COLO668 (cell line): ENCODE data around the gene YTHDF1.
"Not testable (repeated sequence)": the region's sequence is repeated elsewhere in the genome, so short reads cannot be mapped to it uniquely, and the experiment has no call there.

Experiments used
- DNase-seq: peaks from one replicate; lab custom pipeline; 2025; ENCODE audit not compliant: unreplicated experiment; lab: John Stamatoyannopoulos, UW

YTHDF1 gene

DNA sequence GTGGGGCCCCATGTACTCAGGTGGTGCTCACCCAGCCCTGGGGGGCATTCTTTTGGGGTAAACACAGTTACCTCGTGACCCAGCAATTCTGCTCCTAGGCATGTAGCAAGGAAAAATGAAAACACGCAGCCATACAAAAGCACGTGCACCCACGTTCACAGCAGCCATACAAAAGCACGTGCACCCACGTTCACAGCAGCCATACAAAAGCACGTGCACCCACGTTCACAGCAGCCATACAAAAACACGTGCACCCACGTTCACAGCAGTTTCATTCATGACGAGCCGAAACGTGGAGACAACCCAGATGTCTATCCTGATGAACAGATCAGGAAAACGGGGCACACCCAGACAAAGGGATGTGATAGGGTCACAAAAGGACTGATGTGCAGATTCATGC lies 57.1 kb downstream of the YTHDF1 start:
- DNase-seq = no peak

DNA sequence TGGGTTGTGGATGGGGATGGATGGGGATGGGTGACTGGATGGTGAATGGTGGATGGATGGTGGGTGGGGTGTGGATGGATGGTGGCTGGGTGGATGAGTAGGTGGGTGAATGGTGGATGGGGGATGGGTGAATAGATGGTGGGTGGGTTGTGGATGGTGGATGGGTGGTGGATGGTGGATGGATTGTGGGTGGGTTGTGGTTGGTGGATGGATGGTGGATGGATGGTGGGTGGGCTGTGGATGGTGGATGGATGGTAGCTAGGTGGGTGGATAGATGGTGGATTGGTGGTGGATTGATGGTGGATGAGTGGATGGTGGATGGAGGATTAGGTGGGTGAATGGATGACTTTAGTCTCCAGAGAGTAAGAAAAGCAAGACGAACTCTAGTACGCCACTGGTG lies 57.6 kb downstream of the YTHDF1 start:
- DNase-seq = no peak

DNA sequence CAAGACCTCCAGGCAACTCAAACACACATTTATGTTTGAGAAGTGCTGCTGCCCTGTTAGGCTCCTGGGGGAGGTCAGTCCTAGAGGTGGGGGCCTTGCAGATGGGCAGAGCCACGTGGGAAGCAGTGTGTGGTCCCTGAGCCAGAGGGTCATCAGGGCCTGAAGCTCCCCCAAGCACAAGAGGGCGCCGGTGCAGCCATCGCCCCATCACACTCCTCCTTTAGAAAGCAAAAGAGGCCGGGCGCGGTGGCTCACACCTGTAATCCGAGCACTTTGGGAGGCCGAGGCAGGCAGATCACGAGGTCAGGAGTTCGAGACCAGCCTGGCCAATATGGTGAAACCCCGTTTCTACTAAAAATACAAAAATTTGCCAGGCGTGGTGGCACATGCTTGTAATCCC lies 58.5 kb downstream of the YTHDF1 start:
- DNase-seq = not testable (repeated sequence)

DNA sequence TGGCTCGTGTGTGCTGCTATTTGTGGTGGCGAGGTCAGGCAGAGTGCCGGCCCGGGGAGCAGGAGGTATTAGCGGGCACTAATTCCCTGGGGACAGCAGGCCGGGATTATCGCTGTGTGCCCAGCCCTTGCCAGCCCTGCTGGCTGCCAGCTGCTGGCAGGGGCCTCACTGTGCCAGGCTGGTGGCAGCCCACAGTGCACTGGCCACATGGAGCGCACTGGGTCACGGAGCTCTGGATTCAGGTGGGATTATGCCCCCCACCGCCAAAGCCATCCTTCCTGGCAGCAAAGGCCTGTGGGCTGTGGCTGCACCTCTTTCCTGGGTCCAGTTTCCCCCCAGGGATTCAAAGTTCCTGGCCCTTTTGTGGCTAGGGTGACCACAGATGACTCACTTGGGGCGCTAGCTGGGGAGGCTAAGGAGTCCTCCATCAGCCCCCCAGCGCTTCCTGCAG lies 59.7 kb downstream of the YTHDF1 start:
- no peak for DNase-seq

DNA sequence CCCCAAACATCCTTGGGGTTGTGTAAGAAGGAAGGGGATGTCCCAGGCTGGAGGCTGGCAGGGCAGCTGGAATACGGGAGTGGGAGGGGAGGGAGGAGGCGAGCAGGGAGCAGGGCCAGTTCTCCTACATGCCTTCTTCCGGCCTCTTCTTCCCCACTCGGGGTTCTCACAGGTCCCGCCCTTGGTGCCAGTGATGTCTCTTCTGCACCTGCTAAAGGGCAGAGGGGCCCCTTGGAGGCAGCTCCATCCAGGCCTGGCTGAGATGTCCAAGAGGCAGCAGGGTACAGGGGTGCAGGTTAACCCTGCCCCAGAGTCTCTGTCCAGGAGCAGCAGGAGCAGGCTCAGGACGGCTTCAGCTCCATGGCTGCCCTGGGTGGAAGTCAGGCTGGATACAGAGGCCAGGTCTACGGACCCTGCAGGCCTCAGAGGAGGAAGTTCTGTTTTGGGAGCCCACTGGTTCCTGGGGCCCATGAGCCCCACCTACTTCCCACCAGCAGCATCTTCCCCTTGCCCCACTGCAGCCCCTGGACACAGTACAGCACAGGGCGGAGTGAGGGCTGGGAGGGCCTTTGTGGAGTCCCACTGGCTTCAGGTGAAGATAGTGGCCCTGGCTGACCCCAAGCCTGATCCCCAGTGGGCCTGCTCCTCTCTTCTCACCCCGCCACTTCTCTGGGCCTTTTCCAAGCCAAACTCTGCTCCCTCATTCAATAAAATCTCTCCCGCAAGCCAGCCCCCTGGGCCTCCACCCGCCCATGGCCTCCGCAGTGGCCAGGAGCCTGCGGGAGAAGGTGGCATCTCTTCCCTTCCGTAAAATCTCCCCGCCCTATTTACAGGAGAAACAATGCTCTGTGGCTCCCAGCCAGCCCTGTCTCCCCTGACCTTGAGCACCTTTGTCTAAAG lies 60.4 kb downstream of the YTHDF1 start:
- DNase-seq = no peak

DNA sequence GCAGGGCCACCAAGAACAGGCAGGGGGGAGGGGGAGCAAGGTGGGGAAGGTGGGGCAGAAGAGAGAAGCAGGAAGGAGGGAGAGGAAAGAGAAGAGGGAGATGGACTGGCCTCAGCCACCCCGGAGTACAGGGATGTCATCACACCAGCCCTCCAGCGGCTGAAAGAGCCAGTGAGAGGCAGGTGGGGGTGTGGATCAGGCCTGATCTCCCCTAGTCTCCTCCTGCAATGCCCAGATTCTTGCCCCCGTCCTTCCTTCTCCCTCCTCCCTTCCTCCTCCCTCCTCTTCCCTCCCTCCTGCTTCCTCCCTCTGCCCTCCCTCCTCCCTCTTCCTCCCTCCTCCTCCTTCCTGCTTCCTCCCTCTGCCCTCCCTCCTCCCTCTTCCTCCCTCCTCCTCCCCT lies 61.5 kb downstream of the YTHDF1 start:
- DNase-seq = no peak

DNA sequence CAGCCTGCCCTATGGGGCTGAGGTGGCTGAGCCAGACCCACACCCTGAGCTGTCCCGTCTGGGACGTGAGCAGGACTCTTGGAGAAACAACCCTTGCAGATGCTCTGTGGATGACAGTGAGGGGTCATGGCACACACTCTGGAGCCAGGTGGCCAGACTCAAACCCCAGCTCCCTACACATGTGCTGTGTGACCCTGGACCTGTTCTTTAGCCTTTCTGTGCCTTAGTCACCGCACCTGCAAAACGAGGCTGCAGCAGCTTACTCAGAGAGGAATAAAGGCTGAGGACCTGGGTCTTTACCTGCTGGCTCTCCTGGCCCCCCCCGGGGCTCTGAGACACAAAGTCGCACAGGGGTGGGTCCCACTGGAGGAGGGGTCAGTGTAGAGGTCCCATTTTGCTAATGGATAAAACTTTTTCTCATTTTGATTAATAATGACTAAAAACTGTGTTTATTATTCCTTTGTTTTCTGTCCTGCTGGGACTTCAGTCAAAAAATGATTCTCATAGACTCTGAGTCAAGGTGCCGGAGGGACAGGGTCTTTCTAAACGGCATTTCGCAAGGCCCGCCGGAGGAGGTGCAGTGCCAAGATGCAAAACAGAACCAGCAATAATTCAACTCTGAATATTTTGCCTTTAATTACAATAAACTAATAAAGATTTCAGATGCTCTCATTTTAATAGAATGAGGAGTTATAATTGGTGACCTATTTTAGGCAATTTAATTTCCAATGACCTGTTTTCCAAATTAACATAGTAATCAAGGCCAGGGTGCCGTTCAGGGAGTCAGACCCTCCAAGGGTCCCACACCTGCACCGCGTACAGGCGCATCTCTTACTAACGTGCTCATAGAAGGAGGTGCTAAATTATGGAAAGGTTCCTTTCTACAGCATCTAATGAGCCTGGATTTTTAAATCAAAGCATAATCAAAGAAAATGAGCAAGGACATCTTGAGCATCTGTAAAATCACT lies 62.4 kb downstream of the YTHDF1 start:
- DNase-seq = no peak

DNA sequence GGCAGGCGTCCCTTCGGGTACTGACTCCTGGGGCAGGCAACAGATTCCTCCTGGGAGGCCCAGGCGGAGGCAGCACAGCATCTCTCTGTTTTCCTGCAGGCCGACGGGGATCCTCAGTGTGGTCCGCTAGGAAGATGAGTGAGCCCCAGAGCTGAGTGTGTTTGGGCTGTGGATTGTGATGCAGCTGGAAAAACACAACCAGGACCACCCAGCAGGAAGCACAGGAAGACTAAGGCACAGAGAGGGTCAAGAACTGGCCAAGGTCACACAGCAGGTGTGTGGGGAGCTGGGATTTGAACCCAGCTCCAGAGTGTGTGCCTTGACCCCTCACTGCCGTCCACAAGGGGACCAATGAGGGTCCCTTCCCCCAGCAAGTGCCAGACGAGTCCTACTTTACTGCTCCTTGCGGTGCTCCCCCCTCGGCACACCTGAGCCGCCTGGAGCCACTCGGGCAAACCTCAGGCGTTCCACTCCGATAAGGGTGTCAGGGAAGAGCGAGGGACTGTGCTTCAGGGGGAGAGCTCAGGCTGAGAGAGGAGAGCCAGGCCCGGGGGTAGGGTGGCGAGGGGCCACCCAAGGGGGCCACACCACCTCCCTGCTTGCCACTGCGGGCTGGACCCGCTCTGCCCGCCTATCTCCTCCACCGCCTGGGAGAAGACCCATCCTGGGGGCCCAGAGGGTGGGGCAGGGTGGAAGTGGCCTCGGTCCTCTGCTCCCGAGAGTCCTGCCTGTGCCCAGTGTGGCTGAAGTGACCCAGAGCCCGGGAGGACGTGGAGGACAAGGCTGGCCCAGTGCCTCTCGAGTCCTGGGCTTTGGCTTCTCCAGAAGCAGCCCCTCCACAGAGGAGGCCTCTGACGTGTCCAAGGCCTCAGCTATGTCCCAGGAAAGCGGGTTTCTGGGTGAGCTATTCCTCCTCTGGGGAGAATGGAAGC lies 63.3 kb downstream of the YTHDF1 start:
- DNase-seq = no peak

DNA sequence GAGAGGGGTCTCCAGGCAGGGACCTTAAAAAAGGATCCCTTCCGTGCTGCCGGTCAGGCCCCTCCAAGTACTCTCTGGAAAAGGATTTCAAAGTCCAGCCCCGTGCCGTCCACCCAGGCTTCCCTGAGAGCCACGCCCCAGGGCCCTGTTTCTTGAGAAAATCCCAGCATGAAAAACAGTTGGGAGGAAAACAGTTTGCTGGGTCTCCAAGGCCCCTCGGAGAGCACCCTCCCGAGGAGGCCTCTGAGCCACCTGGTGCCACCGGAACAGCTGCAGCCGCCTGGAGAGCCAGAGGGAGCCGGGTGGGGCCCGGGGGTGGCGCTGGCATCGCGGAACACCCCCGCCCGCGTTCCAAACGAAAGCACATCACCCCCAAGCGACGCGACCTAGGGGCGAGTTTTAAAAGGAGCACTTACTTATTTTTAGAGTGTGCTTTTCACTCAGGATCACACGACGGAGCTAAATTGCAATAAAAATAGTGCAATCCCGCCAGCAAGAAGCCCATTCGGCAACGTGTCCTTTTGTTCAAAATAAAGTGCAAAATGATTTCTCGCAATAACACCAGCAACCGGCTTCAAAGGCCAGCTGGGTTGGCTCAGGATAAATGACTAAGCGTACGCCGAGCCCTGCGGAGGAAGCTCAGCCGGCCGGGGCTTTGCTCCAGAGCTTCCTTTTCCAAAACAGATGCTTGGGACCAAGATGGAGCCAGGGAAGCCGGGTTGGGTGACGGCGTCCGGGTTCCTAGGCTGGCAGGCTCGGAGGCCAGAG lies 64.2 kb downstream of the YTHDF1 start:
- DNase-seq = no peak

DNA sequence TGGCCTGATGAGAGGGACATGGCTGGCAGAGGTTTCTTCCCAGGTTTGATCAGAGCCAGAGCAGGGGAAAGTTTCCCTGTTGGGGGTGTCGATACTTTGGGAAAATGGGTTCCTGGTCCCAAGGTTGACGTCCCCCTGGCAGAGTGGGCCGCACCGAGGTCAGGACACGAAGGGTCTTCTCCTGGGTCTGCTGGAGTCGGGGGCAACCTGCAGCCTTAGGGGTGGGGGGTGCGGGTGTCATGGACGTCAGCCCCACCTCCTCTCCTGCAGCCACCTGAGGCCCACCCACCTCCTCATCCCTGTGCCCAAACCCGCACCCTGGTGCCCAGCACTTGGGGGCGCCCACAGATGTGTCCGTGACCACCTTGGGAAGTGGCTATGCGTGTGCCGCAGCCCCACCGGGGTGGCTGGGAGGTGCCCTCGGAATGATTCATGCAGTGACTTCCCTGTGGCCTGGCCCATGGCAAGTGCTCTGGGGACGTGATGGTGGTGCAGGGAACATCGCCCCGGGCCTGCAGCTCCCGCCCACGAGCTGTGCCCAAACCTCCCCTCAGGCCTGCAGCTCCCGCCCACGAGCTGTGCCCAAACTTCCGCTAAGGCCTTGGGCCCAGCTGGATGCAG lies 64.9 kb downstream of the YTHDF1 start:
- no peak for DNase-seq

DNA sequence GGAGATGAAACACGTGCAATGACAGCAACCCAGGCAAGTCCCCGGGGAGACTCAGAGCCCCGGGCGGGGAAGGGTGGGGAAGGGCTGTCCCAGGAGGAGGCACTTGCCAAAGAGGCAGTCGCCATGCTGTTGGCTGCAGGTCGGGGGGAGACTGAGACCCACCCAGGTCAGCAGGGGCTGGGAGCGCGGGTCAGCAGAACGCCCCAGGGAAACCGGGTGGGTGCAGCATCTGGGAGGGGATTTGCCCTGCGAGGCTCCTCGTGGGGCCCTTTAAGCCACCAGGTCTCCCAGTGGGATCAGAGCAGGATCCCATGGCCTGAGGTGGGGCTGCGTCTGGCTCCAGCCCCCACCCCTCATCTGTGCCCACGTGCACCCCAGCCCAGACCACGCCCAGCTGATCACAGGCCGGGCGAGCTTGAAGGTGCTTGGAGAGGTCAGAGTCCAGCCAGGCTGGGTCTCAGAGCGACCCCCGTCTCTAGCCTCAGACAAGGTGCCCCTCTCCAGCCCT lies 65.5 kb downstream of the YTHDF1 start:
- no peak for DNase-seq

DNA sequence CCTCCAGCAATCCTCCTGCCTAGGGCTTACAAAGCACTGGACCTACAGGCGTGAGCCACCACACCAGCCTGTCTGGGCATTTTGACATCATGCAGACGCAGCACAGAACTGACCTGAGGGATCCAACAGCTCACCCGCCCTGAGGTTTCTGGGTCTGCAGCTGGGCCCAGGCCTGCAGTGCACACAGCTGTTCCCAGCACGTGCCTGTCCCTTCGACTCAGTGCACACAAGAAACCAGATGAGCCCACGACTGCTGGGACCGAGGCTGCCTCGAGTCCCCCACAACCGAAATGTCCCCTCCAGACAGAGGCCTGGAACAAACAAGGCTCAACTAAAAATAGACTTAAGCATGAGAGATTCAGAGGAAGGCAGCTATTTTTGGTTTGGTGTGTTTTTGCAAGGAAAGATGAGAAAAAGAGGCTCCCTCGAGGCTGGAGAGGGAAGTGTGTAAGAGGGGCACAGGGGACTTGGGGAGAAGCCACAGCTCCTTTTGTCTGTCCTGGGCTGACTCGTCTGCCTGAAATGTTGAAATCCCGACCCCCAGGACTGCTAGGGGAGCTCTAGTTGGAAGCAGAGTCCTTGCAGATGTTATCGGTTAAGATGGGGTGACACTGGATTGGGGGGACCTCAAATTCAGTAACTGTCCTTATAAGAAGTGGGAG lies 66.3 kb downstream of the YTHDF1 start:
- DNase-seq = no peak

DNA sequence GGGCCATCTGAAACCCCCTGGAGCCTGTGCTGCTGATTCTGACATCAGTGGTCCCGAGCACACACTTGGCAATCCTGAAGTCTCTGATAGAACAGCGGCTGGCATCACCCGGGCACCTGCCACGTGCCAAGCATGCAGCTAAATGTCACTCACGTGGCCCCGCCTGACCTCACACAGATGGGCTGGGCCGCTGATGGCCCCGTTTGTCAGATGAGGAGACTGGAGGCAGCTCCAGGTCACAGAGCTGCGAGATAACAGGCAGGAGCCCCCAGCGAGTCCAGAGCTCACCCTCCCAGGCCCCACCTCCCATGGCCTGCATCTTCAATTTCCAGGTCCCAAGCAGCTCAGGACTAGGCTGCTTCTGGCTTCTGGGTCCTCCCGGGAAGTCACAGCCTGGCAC lies 67.2 kb downstream of the YTHDF1 start:
- DNase-seq = no peak

DNA sequence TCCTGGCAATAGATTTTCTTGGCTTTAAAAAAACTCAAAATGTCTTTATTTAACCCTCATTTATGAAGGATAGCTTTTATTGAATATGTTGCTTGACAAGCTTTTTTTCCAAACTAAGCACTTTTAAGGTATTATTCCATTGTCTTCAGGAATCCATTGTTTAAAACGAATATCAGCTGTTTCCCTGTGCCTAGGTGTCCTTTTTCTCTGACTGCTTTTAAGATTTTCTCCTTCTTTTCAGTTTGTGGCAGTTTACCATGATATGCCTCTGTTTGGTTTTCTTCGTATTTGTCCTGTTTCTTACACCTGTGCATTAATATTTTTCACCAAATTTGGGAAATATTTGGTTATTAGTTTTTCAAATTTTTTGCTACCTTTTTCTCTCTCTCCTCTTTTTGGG lies 68.4 kb downstream of the YTHDF1 start:
- DNase-seq = no peak
